Right renal pelvis (tissue), 4 donors: ENCODE measurements around the gene EMILIN3. TPM values are rescaled to one million over a fixed set of nuclear protein-coding genes. Genes with fewer than 3 reads are reported as not detected.

Experiments used
- DNase-seq, 4 donors: peaks; one replicate each; pipeline ENCODE4 v3.0.0-alpha.2; 2013; ENCODE audit warnings: low read depth in 4 of 4, low spot score in 3 of 4, missing footprints in 1 of 4
- polyA plus RNA-seq, 4 donors: library from polyadenylated mRNA; unstranded; fragments of 120-200 nt; gene quantifications; one replicate each; pipeline ENCODE4 v1.2.1, GENCODE V29; 2013; ENCODE audit not compliant: insufficient read length in 4 of 4

The EMILIN3 gene
- polyA plus RNA-seq, 4 donors, result 7.5 to 11.4 (median 9.6) TPM

DNA sequence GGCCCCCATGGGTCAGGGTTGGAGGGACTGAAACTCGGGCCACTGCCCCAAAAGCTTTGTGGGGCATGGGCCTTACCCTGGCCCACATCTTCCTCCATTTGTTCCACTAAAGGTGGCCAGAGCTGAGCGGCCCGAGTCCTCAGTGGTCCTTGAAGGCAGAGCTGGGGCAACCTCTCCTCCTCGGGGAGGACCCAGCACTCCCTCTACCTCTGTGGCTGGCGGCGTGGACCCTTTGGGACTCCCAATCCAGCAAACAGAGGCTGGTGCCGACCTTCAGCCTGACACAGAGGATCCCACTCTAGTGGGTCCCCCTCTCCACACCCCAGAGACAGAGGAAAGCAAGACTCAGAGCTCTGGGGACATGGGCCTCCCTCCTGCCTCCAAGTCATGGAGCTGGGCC lies 16.7 kb downstream of the EMILIN3 start:
- no peak for DNase-seq

DNA sequence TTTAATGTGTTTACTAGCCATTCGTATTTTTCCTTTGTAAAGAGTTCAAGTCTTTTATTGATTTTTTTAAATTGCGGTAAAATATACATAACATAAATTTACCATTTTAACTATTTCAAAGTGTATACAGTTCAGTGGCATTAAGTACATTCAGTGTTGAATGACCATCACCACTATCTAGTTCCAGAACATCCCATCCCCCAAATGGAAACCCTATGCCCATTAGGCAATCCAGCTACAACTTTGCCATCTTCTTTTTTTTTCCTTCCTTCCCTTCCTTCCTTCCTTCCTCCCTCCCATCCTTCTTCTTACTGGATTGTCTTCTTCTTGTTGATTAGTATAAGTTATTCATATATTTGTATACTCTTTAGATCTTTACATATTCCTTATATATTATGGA lies 17.4 kb downstream of the EMILIN3 start:
- DNase-seq, result no peak

- no peak for DNase-seq
Measured at GRCh38 chr20:41348430-41349172, 18.0 kb downstream of the EMILIN3 start.

- no peak for DNase-seq
Measured at GRCh38 chr20:41347523-41348429, 18.8 kb downstream of the EMILIN3 start.

GRCh38 chr20:41345729-41346067 lies 20.9 kb downstream of the EMILIN3 start:
- DNase-seq, result no peak

DNA sequence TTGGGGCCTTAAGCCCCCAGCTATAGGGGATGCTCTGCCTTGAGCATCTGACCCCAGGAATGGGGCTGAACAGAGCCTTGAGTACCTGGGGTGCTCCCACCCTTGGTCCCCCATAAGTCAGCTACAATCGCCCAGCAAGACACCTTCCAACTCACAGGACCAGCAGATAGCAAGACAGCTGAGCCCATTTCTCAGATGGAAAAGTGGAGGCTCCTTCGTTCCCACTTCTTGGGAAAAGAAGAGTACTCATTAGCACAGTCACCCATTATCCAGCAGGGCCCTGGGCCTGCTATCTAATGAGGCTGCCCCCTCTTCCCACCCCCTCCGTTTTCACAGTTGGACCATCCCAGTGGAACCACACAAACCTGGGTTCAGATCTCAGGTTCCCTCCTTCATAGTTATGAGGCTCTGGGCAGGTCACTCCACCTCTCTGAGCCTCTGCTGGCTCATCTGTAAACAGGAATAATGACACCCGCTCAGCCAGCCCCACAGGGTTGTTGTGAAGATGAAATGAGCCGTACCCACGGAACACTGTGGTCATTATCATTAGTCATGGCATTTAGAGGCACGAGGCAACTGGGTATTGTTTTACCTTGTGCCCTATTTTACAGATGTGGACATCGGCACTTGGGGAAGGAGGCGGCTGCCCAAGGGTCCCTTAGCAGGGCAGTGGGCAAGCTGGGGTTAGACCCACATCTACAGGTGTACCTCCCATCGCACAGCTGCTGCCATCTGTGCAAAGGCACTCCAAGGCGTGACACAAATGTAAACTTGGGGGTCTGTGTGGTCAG lies 21.5 kb downstream of the EMILIN3 start:
- DNase-seq, result no peak

DNA sequence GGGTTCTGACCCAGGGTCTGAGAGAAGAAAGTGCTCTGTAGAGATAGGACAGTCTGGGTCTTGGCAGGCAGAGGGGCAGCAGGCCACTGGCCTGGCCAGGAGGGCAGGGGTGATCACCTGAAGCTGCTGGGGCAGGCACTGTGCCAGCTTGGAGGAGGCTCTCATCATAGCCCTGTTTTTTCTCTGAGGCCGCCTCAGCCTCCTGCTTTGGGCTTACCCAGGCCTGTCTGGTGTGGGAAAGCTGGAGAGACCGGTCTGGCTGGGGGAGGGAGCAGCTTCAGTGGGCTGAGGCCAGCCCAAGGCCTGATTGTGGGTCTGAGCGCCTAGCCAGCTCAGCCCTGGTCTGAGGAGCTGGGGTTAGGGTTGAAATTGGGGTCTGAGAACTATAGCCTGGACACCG lies 22.1 kb downstream of the EMILIN3 start:
- no peak for DNase-seq

DNA sequence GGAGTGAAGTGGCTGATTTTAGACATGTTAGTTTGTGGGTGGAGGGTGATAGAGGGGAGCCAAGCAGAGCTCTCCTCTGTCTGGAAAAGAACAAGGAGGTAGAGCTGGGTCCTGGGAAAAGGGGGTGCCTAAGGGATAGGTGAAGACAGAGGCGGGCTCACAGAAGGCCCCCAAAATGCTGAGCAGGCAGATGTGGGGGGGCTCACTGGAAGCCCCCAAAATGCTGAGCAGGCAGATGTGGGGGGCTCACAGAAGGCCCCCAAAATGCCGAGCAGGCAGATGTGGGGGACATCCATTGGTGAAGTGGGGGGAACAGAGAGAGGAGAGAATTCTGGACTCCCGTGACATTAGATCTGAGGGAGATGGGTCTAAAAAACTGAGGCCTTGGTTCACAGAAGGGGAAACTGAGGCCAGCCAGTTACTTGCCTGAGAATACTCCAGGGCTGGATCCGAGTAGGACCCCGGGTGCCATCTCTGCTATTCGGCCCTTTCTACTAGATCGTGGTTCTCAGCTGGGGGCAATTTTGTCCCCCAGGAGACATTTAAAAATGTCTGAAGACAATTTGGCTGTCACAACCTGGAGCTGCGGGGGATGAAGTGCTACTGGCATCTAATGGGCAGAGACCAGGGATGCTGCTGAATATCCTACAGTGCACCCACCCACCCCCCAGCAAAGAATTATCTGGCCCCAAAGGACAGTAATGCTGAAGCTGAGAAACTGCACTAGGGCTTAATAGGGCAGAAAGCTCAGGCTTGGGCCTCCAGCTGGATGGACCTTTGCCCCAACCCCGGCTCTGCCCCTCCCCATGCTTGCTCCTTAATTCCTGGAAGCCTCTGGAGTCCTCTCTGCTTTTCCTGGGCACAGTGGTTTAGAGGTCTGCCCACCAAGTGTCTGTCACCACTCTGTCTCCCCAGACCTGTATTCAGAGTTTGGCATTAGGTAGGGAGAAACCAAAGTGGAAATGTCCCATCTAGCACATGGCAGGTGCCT lies 23.8 kb downstream of the EMILIN3 start:
- DNase-seq, result no peak

GRCh38 chr20:41340327-41341055 lies 26.1 kb downstream of the EMILIN3 start, which contains the start of gene LPIN3:
TSS of gene LPIN3 (plus strand) at chr20:41340821. CDS start at chr20:41345804, 4,983 bp downstream.
- DNase-seq, result peak in 2 of 4 donors; percentile 61 to 75

GRCh38 chr20:41339957-41340326 lies 26.7 kb downstream of the EMILIN3 start:
- peak in 1 of 4 donors; percentile 61 for DNase-seq

- no peak for DNase-seq
Measured at GRCh38 chr20:41336711-41337492, 29.7 kb downstream of the EMILIN3 start.

DNA sequence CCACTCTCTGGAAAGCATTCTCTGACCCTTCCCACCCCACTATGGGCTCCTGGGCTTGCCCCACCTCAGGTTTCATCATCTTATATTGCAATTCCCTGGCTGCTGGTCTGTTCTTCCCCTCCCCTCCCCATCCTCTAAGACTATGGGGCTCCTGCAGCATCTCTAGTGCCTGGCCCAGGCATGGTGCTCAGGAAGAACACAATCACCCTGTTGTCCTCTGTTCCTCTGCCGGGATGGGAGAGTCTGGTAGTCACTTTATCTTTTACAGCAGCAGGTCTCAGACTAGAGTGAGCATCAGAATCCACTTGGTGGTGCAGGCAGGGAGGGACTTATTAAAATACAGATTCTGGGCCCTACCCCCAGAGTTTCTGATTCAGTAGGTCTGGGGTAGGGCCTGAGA lies 31.0 kb downstream of the EMILIN3 start:
- DNase-seq, result no peak

DNA sequence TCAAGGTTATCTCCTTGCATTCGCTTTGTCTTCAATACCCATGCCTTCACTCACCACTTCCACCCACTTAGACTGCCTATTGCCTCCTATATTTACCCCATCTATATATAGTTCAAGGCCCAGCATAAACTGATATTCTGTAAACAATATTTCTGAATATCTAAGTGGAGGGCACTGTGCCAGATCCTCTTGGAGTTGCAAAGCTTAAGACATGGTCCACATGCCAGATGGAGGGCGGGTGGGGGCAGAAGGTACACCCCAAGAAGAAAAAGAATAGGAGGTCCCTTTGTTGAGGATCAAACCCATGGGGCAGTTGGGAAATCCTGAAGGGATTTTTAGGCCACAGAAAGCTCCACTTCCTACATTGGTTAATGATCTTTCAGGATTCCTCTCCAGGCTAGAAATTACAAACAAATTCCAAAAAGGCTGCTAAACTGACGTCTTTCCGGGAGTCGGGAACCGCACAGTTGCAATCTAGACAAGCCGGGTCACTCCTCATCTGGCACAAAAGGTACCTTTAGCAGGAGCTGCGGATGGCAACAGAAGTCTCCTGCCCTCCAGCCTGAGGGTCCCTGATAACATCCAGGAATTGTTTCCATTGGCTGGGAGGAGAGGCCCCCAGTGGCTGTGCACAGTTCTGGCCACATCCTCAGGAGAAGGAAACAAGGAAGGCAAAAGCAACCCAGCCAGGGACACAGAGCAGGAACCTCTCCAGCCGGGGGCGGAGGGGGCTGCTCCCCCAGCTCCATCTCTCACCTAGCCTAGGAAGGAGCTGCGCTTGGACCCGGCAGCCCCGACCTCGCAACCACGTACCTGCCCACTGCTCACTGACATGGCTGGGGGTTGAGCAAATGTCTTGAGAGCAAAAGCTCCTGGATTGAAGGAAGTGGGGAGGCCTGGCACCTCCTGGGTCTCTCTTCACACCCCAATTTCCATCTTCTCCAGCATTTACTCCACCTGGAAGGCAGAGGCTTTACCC lies 31.9 kb downstream of the EMILIN3 start:
- DNase-seq, result no peak

DNA sequence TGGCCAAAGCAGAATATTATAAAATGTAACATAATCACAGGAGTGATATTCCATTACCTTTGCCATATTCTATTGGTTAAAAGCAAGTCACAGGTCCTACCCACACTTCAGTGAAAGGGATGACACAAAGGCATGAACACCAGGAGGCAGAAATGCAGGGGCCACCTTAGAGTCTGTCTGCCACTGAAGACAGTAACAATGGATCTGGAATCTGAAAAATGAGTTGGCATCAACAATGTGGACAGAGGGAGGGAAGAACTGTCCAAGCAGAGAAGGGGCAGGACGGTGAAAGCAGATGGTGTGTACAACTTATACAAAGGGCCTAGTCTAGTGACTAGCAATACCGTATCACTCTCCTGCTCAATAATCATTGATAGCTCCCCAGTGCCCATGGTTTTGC lies 32.6 kb downstream of the EMILIN3 start:
- DNase-seq, result no peak

DNA sequence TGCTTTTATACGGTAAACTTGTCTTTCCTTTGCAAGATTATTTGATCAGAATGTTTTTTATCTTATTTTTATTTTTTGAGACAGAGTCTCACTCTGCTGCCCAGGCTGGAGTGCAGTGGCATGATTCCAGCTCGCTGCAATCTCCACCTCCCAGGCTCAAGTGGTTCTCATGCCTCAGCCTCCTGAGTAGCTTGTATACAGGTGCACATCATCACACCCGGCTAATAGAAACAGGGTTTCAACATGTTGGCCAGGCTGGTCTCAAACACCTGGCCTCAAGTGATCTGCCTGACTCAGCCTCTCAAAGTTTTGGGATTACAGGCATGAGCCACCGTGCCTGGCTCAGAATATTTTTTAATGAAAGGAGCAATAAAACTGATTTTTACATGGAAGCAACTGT lies 34.9 kb downstream of the EMILIN3 start:
- DNase-seq, result no peak

DNA sequence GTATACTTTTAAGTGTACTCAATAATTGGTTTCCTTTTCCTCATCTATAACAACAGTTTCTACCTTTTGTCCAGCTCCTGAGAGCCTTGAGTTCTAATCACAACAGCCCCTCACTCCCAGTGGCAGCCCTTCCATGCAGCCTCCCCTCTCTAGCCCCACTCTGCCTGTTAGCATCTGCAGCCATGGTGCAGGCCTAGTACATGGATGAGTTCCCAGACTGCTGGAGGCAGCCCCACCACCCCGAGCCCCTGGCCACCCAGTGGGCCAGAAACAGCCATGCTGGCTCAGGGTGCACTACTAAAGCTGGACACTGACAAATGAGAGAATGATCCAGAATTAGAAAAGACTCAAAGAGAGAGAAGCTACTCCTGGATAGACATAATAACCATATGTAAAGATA lies 35.7 kb downstream of the EMILIN3 start:
- no peak for DNase-seq

DNA sequence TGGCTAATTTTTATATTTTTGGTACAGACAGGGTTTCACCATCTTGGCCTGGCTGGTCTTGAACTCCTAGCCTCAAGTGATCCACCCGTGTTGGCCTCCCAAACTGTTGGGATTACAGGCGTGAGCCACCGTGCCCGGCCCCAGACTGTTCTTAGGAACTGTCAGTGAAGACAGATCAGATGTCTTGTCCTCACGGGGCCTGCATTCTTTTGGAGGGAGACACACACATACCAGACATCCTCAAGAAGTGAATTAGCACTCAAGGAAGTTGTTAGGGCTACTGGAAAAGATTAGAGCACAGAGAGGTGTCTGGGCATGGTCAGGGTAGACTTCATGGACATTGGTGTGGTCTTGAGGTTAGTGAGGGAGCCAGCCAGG lies 36.3 kb downstream of the EMILIN3 start:
- DNase-seq, result no peak
